Measurements from ENCODE around the gene CDK10. TPM values are rescaled to one million over a fixed set of nuclear protein-coding genes. Genes with fewer than 3 reads are reported as not detected.
"Not testable (repeated sequence)": the region's sequence is repeated elsewhere in the genome, so short reads cannot be mapped to it uniquely, and the experiment has no call there.

The CDK10 gene
- total RNA-seq, 1 experiment from 2014 or later: 35.1 TPM

- Histone ChIP-seq H3K4me1 (peaks cover 4% of the 10 kb centered on the region; the same call in 1 of the 2 replicates), H3K27ac (peak within 1 kb of the TSS; percentile 48), H3K36me3 (peaks cover 21% of the 10 kb centered on the region), H3K4me3 (peak within 1 kb of the TSS; percentile 93), H3K9me3 (replicated peaks) (no peaks in the 10 kb centered on the region), H3K27me3 (no peaks in the 10 kb centered on the region)
- peak; percentile 93 to 94 for DNase-seq
These were observed 28.9 kb upstream of the CDK10 start, which contains the start of the genes CHMP1A and SPATA33 for GRCh38 chr16:89657442-89658220. CHMP1A (minus strand) TSS chr16:89657708; CDS start chr16:89657588, 120 bp downstream. SPATA33 (plus strand) TSS chr16:89657836; CDS start chr16:89657912, 76 bp downstream.

- Histone ChIP-seq H3K36me3 (peaks cover 27% of the 10 kb centered on the region), H3K27me3 (no peaks in the 10 kb centered on the region), H3K9me3 (replicated peaks) (no peaks in the 10 kb centered on the region), H3K4me1 (peaks cover 4% of the 10 kb centered on the region; the same call in 1 of the 2 replicates), H3K27ac (peak overlapping the region; percentile 48), H3K4me3 (peak overlapping the region; percentile 93)
- peak; percentile 49 to 55 for DNase-seq
These were observed 28.1 kb upstream of the CDK10 start for GRCh38 chr16:89658221-89658879.

GRCh38 chr16:89660146-89660545 is 26.3 kb upstream of the CDK10 start:
- DNase-seq: no peak
- peaks cover 42% of the 10 kb centered on the region for H3K36me3 ChIP-seq

GRCh38 chr16:89661215-89661614 is 25.3 kb upstream of the CDK10 start:
- Histone ChIP-seq H3K27ac (no peak overlapping the region), H3K9me3 (replicated peaks) (no peaks in the 10 kb centered on the region), H3K36me3 (peaks cover 46% of the 10 kb centered on the region), H3K4me3 (no peak overlapping the region), H3K27me3 (no peaks in the 10 kb centered on the region), H3K4me1 (peaks cover 4% of the 10 kb centered on the region; the same call in 1 of the 2 replicates)
- DNase-seq: no peak

More at GRCh38 chr16:89660146-89660545, 26.3 kb upstream of the CDK10 start:
- no peak overlapping the region for H3K27ac ChIP-seq
- H3K4me3 ChIP-seq: no peak overlapping the region
- H3K4me1 ChIP-seq: peaks cover 4% of the 10 kb centered on the region; the same call in 1 of the 2 replicates
- H3K9me3 ChIP-seq (replicated peaks): no peaks in the 10 kb centered on the region
- H3K27me3 ChIP-seq: no peaks in the 10 kb centered on the region

GRCh38 chr16:89664238-89664637 is 22.3 kb upstream of the CDK10 start:
- peaks cover 46% of the 10 kb centered on the region for H3K36me3 ChIP-seq
- H3K9me3 ChIP-seq (replicated peaks); H3K4me1 ChIP-seq; DNase-seq; H3K27ac ChIP-seq; H3K27me3 ChIP-seq; H3K4me3 ChIP-seq: not testable (repeated sequence)

- H3K36me3 ChIP-seq: peaks cover 28% of the 10 kb centered on the region
- H3K4me1 ChIP-seq; H3K4me3 ChIP-seq; H3K27ac ChIP-seq; H3K9me3 ChIP-seq (replicated peaks); H3K27me3 ChIP-seq: not testable (repeated sequence)
- DNase-seq: peak; percentile 36 to 45
These were observed 19.5 kb upstream of the CDK10 start for GRCh38 chr16:89667000-89667399.

- no peak overlapping the region for H3K4me3 ChIP-seq
- no peaks in the 10 kb centered on the region for H3K9me3 ChIP-seq (replicated peaks)
- no peak overlapping the region for H3K27ac ChIP-seq
- DNase-seq: no peak
- no peaks in the 10 kb centered on the region for H3K4me1 ChIP-seq
- no peaks in the 10 kb centered on the region for H3K27me3 ChIP-seq
- peaks cover 24% of the 10 kb centered on the region for H3K36me3 ChIP-seq
These were observed 18.9 kb upstream of the CDK10 start for GRCh38 chr16:89667633-89668032.

- no peak overlapping the region for H3K27ac ChIP-seq
- H3K27me3 ChIP-seq: no peaks in the 10 kb centered on the region
- H3K36me3 ChIP-seq: peaks cover 14% of the 10 kb centered on the region
- no peak for DNase-seq
- no peak overlapping the region for H3K4me3 ChIP-seq
- H3K9me3 ChIP-seq (replicated peaks): no peaks in the 10 kb centered on the region
- no peaks in the 10 kb centered on the region for H3K4me1 ChIP-seq
These were observed 17.7 kb upstream of the CDK10 start for GRCh38 chr16:89668790-89669158.

GRCh38 chr16:89669755-89670154 is 16.7 kb upstream of the CDK10 start:
- H3K9me3 ChIP-seq (replicated peaks): no peaks in the 10 kb centered on the region
- H3K36me3 ChIP-seq: 0 out of 2 replicates have a peak, but pooled peaks cover 7% of the 10 kb centered on the region
- H3K27me3 ChIP-seq: no peaks in the 10 kb centered on the region
- H3K4me1 ChIP-seq: no peaks in the 10 kb centered on the region
- H3K27ac ChIP-seq: no peak overlapping the region
- no peak overlapping the region for H3K4me3 ChIP-seq
- no peak for DNase-seq

GRCh38 chr16:89670496-89671431 is 15.7 kb upstream of the CDK10 start:
- DNase-seq: no peak
- Histone ChIP-seq H3K27ac (no peak overlapping the region), H3K9me3 (replicated peaks) (no peaks in the 10 kb centered on the region), H3K4me3 (no peak overlapping the region), H3K4me1 (no peaks in the 10 kb centered on the region), H3K27me3 (no peaks in the 10 kb centered on the region), H3K36me3 (no peaks in the 10 kb centered on the region)

GRCh38 chr16:89671565-89671964 is 14.9 kb upstream of the CDK10 start:
- H3K9me3 ChIP-seq (replicated peaks); H3K27ac ChIP-seq; H3K36me3 ChIP-seq; DNase-seq; H3K27me3 ChIP-seq; H3K4me1 ChIP-seq; H3K4me3 ChIP-seq: not testable (repeated sequence)

- Histone ChIP-seq H3K36me3 (no peaks in the 10 kb centered on the region), H3K4me3 (no peak overlapping the region), H3K4me1 (no peaks in the 10 kb centered on the region), H3K27me3 (no peaks in the 10 kb centered on the region), H3K9me3 (replicated peaks) (0 out of 2 replicates have a peak, but pooled peaks cover 5% of the 10 kb centered on the region), H3K27ac (no peak overlapping the region)
- DNase-seq: no peak
These were observed 14.1 kb upstream of the CDK10 start for GRCh38 chr16:89672177-89672941.

GRCh38 chr16:89678258-89678657 is 8.2 kb upstream of the CDK10 start:
- peak in 1 of 2 experiments; percentile 32 for DNase-seq
- Histone ChIP-seq H3K4me1 (no peaks in the 10 kb centered on the region), H3K9me3 (replicated peaks) (peaks cover 19% of the 10 kb centered on the region), H3K27ac (no peak overlapping the region), H3K4me3 (no peak overlapping the region), H3K27me3 (no peaks in the 10 kb centered on the region), H3K36me3 (no peaks in the 10 kb centered on the region)

- no peaks in the 10 kb centered on the region for H3K27me3 ChIP-seq
- no peak overlapping the region for H3K27ac ChIP-seq
- peaks cover 16% of the 10 kb centered on the region; the same call in 1 of the 2 replicates for H3K36me3 ChIP-seq
- H3K4me1 ChIP-seq: 0 out of 2 replicates have a peak, but pooled peaks cover 3% of the 10 kb centered on the region
- H3K4me3 ChIP-seq: no peak overlapping the region
- DNase-seq: no peak
- peaks cover 4% of the 10 kb centered on the region; the same call in 1 of the 2 replicates for H3K9me3 ChIP-seq (replicated peaks)
These were observed 573 bp upstream of the CDK10 start for GRCh38 chr16:89685916-89686315.

Data from SJCRH30 (cell line).